Progenitor cell of endocrine pancreas (in vitro differentiated cells): ENCODE data around the gene NKX2-2. TPM values are rescaled to one million over a fixed set of nuclear protein-coding genes. Genes with fewer than 3 reads are reported as not detected.

ENCODE experiments used
- DNase-seq: peaks from one replicate; pipeline ENCODE4 v3.0.0; 2021; ENCODE audit warnings: low spot score; ENCODE audit not compliant: unreplicated experiment
- H3K27ac Mint-ChIP-seq: 2 replicates; pipeline ENCODE4 v1.8.0; 2021; ENCODE audit warnings: mild to moderate bottlenecking, moderate library complexity, mixed read lengths
- H3K27me3 Mint-ChIP-seq: 2 replicates; pipeline ENCODE4 v1.8.0; 2021; ENCODE audit warnings: mixed read lengths
- H3K36me3 Mint-ChIP-seq: 2 replicates; pipeline ENCODE4 v1.8.0; 2022; ENCODE audit warnings: mixed read lengths; ENCODE audit not compliant: insufficient read depth
- H3K4me1 Mint-ChIP-seq: 2 replicates; pipeline ENCODE4 v1.8.0; 2021; ENCODE audit warnings: low read depth, mixed read lengths
- H3K4me3 Mint-ChIP-seq: 2 replicates; pipeline ENCODE4 v1.8.0; 2021; ENCODE audit warnings: low read depth, mild to moderate bottlenecking, moderate library complexity, mixed read lengths
- H3K9me3 Mint-ChIP-seq: 2 replicates; pipeline ENCODE4 v1.8.0; 2021; ENCODE audit warnings: low read depth, mixed read lengths
- CTCF ChIP-seq: fragments of 200-600 bp; sonication (generic); IDR thresholded peaks from one replicate; pipeline ENCODE4 v1.5.0; 2021; ENCODE audit warnings: antibody characterized with exemption, mild to moderate bottlenecking; ENCODE audit not compliant: unreplicated experiment
- total RNA-seq: library from RNA; stranded (reverse); gene quantifications from 2 replicates; pipeline ENCODE4 v1.2.1, GENCODE V29; 2021

Gene NKX2-2
- total RNA-seq, 1 donor from 2014 or later, result 15.5 TPM

DNA sequence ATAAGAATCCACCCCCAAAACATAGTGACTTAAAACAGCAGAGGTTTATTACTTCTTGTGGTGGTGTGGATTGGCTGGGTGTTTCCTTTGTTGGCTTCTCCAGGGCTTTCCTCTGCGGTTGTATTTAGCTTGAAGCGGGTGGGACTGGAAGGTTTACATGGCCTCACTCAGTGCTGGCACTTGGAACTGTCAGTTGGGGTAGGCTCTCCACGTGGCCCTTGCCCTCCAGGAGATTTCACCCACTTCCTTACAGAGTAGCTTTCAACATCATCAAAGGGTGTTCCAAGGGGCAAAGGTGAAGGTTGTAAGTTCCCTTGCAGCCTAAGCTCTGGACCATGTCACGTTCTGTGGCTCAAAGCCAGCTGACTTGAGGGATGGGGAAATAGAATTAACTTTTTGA lies 32.5 kb upstream of the NKX2-2 start:
- H3K27me3 Mint-ChIP-seq, result peaks cover 28% of the 10 kb centered on the region
- H3K4me3 Mint-ChIP-seq, result no peak overlapping the region
- DNase-seq, result no peak
- H3K9me3 Mint-ChIP-seq, result peaks cover 3% of the 10 kb centered on the region
- no peak for TF ChIP-seq CTCF
- no peak overlapping the region for H3K27ac Mint-ChIP-seq
- H3K36me3 Mint-ChIP-seq, result no peaks in the 10 kb centered on the region
- peaks cover 5% of the 10 kb centered on the region for H3K4me1 Mint-ChIP-seq

GRCh38 chr20:21539512-21539911 lies 25.6 kb upstream of the NKX2-2 start:
- Mint-ChIP-seq H3K4me1 (peaks cover 2% of the 10 kb centered on the region), H3K27me3 (peaks cover 24% of the 10 kb centered on the region), H3K27ac (no peak overlapping the region), H3K4me3 (no peak overlapping the region), H3K9me3 (peaks cover 3% of the 10 kb centered on the region), H3K36me3 (no peaks in the 10 kb centered on the region)
- no peak for DNase-seq
- no peak for TF ChIP-seq CTCF

GRCh38 chr20:21534886-21535285 lies 21.0 kb upstream of the NKX2-2 start:
- no peak overlapping the region for H3K4me3 Mint-ChIP-seq
- peak overlapping the region; percentile 19 for H3K27ac Mint-ChIP-seq
- peaks cover 4% of the 10 kb centered on the region for H3K9me3 Mint-ChIP-seq
- no peak for TF ChIP-seq CTCF
- peaks cover 8% of the 10 kb centered on the region for H3K4me1 Mint-ChIP-seq
- DNase-seq, result no peak
- peaks cover 25% of the 10 kb centered on the region for H3K27me3 Mint-ChIP-seq
- no peaks in the 10 kb centered on the region for H3K36me3 Mint-ChIP-seq

GRCh38 chr20:21534453-21534852 lies 20.6 kb upstream of the NKX2-2 start:
- peaks cover 6% of the 10 kb centered on the region for H3K9me3 Mint-ChIP-seq
- no peak for TF ChIP-seq CTCF
- H3K27me3 Mint-ChIP-seq, result peaks cover 25% of the 10 kb centered on the region
- DNase-seq, result no peak
- H3K4me1 Mint-ChIP-seq, result peaks cover 11% of the 10 kb centered on the region
- no peaks in the 10 kb centered on the region for H3K36me3 Mint-ChIP-seq
- peak overlapping the region; percentile 19 for H3K27ac Mint-ChIP-seq
- no peak overlapping the region for H3K4me3 Mint-ChIP-seq

GRCh38 chr20:21529863-21530262 lies 16.0 kb upstream of the NKX2-2 start:
- Mint-ChIP-seq H3K9me3 (peaks cover 23% of the 10 kb centered on the region), H3K4me3 (no peak overlapping the region), H3K4me1 (peaks cover 20% of the 10 kb centered on the region), H3K27me3 (peaks cover 51% of the 10 kb centered on the region), H3K27ac (peak overlapping the region; percentile 30), H3K36me3 (peaks cover 8% of the 10 kb centered on the region)
- TF ChIP-seq CTCF, result peak; percentile 42
- no peak for DNase-seq
